HG03442 (cell line): ENCODE results near the gene GMCL2.

ENCODE experiments used
- ATAC-seq: cut with Tn5 transposase; IDR thresholded peaks from one replicate; pipeline ENCODE4 v1.9.1; 2021; ENCODE audit warnings: mild to moderate bottlenecking, moderate library complexity; ENCODE audit not compliant: unreplicated experiment

GMCL2 gene

GRCh38 chr5:178189433-178189832 lies 2.3 kb upstream of the GMCL2 start:
- no peak for ATAC-seq

DNA sequence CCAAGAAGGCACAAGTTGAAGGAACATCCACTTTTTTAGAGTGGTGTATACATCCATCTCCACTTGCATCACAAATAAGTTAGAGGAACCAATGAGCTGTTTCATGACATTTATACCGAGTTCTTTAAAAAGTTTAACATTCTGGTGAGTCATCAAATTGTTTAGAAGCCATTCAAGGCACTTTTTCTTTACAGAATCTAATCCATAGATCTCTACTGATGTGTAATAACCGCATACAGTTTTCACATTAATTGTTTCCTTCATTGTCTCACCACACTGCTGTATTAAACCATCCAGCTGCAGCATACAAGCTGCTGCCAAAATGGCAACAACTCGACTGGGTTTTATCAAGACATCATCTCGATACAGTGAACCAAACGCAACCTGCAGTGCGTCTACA lies 744 bp downstream of the GMCL2 start:
- ATAC-seq: no peak

DNA sequence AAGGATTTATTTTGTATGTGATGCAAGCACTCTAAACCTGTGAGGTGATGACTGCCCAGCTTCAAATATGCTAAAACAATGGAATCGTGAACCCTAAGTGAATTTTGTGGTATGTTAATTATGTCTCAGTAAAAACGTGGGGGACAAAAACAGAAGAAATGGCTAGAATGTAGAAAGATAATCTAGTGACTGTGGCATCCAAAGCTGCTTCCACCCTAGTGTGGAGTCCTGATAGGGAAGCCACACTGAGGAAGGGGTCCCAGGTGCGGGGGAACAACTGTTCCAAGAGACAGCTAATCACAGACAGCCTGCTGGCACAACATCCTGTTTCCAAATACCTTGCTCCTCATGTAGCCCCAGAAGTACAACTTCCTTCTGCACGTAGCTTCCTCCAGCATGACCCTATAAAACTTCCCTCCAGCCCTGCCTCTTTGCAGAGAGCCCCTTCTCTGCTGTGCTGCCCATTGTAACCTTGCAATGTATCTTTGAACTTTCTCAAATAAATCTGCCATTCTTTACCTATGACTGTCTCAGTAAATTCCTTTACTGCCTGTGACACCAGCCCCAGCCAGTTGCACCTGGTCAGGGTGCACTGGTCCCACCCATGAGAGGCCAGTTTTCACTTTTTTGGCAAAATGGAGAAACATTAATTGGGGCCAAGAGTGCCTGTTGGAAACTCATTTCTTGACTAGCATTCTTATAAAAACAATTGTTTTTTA lies 4.9 kb downstream of the GMCL2 start:
- no peak for ATAC-seq

- ATAC-seq: no peak
These were observed 6.9 kb downstream of the GMCL2 start for GRCh38 chr5:178180141-178180863.

GRCh38 chr5:178177569-178177968 lies 9.6 kb downstream of the GMCL2 start:
- ATAC-seq: no peak

DNA sequence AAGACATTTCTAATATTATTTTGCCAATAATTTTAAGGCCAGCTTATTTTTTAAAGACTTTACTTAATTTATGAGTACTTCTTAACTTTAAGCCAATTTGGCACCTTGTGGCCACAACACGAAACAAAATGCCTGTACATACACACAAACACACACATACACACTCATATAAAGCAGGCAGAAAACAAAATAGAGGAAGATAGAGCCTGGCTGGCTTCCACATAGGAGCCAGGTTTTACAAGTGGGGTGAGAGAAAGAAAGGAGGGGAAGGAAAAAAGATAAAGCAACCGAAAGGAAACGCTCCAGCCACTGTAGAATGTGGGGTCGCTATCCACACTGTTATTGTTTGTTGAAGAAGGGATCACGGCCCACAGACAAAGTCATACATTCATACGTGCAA lies 10.4 kb downstream of the GMCL2 start:
- ATAC-seq: no peak

- ATAC-seq: no peak
These were observed 12.7 kb downstream of the GMCL2 start for GRCh38 chr5:178174456-178174855.

DNA sequence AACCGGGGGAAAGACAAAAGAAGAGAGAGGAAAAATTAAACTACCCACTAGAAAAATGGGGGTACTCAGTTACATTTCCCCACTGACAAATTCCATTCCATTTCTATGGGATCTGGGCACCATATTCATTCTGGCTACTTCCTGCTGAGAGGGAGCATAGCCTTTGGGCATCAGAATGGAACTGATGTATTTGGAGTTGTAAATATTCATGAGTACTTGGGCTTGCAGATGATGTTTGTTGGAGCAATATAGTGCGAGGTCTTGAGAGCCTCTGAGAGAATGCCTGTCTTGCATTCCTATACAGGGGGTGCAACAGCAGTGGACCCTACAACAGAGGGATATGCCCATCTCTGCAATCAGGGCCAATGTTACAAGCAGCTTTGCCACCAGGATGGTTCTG lies 16.7 kb downstream of the GMCL2 start:
- ATAC-seq: no peak

DNA sequence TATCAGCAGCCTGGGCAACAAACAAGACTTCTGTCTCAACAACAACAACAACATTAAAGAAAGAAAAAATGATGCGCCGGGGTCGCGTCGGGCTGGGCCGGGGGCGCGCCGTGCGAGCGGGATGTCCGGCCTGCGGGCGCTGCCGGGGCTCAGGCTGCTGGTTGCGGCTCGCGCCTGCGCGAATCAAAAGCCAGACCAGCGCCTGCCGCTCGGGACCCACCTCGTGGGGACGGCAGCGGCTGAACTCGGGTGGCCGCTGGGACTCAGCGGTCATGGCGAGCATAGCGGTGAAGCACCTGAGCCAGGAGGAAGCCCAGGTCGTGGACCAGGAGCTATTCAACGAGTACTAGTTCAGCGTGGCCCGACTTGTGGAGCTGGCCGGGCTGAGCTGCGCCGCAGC lies 21.6 kb downstream of the GMCL2 start:
- ATAC-seq: no peak

DNA sequence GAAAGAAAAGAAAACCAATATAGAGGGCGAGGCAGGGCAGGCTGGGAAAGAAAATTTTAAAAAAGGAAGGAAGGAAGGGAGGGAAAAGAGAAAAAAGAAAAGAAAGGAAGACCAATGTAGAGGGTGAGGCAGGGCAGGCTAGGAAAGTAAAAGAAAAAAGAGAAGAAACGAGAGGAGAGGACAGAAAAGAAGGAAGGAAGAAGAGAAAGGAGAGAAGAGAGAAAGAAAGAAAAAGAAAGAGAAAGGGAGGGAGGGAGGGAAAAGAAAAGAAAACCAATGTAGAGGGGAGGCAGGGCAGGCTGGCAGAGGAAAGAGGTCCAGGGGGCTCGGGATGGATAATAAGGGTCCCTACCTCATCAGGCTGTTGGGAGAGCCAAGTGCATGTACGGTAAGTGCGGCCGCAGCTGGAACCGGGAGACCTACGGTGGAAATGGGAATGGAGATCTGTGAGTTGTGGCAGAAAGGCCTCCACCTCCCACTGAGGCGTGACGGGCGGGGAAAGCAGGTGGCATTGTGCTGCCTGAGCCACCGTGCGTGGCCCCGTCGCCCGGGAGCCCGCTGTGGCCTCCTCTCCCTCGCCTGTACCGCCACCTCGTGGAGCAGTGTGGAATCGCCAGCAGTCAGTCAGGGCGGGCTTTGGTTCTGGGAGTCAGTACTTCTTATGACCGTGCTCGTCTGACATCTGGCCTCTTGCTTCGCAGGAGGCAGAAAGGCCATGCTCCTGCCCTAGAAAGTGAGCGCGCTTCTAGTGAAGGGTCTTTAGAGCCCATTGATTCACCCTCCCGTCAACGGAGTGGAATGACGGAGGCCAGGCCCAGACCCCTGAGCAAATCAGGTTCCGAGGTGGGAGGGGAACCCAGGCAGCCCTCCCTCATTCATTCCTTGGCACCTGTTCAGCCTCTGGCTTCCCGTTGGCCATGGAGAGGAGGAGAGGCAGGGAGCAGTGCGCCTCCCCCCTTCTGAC lies 23.1 kb downstream of the GMCL2 start:
- ATAC-seq: peak; percentile 84

GRCh38 chr5:178162481-178162880 lies 24.7 kb downstream of the GMCL2 start:
- ATAC-seq: no peak

- ATAC-seq: no peak
These were observed 27.0 kb downstream of the GMCL2 start for GRCh38 chr5:178160176-178160575.

DNA sequence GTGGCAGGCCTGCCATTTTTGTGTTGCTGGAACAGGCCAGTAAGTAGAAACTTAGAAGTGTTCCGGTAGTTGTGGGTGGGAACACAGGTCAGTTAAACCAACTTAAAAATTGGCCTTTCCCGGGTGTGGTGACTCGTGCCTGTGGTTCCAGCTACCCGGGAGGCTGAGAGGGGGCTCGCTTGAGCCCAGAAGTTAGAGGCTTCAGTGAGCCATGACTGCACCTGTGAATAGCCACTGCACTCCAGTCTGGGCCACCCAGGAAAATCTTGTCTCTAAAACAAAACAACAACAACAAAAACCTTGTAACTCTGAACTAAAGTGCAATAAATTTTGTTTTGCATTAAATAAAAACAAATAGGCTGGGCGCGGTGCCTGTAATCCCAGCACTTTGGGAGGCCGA lies 32.1 kb downstream of the GMCL2 start:
- no peak for ATAC-seq

DNA sequence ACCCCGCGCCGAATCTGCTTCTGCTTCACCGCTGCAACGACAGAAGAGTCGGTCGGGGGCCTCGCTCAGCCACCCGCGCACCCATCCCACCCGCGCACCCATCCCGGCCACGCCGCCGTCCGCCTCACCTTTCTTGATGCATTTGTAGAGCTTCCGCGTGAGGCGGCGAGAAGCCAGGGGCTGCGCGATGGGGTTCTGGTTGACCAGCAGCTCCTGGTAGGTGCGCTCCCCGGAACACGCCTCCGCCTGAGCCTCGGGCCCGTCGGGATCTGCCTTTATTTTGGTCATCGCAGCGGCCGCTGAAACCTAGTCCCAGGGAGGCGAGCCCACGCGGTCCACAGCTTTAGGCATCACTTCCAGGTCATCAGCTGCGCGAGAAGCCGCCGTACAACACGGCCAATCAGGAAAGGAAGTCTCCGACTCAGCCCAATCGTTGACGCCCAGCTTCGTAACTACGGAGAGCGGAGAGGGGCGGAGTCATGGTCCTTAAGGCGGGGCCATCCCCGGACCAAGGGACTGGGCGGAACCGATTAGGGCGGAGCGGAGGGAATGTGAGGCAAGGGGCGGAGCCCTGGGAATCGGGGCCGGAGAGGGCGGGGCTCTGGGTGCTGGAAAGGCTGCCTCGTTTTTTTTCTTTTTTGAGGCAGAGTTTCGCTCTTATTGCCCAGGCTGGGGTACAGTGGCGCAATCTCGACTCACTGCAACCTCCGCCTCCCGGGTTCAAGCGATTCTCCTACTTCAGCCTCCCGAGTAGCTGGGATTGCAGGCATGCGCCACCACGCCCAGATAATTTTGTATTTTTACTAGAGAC lies 33.4 kb downstream of the GMCL2 start, which contains the start of gene NHP2:
Gene NHP2 (minus strand): TSS at position 356 of the 811 bp plus-strand sequence. CDS start 68 bp downstream, at position 288.
- peak; percentile 98 for ATAC-seq

- ATAC-seq: no peak
These were observed 34.4 kb downstream of the GMCL2 start for GRCh38 chr5:178152491-178153444.

DNA sequence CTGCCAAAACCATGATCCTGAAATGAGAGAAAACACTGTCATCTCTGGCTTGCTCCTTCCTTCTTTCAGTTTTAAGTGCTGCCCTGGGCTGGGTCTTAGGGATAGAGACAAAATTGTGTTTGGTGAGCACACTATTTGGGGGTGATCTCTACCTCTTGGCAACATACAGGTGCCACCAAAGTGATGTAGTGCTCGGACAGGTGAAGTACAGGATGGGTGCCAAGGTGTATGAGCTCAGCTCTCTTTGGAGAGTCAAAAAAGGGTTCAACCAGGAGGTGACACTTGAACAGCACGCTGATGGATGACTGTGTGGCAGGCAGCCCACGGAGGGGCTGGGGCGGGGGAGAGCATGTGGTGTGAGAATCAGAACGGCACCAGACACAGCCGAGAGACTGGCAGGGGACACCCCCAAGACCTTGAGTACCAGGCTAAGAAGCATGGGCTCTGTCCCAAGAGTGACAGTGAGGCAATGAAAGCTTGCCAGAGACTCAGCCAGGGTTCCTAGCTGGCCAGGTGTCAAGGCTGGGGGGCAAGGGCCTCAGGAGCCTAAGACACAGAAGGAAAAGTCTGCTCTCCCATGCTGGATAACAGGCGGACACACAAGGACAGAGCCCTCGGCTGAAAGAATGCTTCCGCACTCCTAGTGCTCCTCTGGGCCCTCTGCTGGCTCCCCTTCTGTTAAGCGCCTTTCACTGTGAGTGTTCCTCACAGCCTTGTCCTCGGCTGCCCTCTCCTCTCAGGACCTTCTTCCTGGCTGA lies 36.0 kb downstream of the GMCL2 start:
- ATAC-seq: no peak

- no peak for ATAC-seq
These were observed 37.8 kb downstream of the GMCL2 start for GRCh38 chr5:178149199-178149932.

DNA sequence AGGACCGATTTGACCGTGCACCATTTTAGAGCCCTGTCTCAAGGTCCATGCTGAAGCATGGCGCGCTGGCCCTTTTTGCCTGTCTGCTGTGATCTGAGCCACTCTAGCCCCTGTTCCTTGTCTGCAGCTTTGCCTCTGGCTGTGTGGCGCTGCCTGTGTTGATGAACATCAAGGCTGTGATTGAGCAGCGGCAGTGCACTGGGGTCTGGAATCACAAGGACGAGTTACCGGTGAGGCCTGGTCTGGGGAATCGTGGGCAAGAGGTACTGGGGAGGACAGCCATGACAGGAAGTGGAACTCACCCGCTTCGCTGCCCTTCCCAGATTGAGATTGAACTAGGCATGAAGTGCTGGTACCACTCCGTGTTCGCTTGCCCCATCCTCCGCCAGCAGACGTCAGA lies 39.8 kb downstream of the GMCL2 start:
- no peak for ATAC-seq
